ENCODE data around the gene AMER3.
A peak's percentile ranks its signal among the peaks of the same experiment; 100 is the strongest.

The AMER3 gene

DNA sequence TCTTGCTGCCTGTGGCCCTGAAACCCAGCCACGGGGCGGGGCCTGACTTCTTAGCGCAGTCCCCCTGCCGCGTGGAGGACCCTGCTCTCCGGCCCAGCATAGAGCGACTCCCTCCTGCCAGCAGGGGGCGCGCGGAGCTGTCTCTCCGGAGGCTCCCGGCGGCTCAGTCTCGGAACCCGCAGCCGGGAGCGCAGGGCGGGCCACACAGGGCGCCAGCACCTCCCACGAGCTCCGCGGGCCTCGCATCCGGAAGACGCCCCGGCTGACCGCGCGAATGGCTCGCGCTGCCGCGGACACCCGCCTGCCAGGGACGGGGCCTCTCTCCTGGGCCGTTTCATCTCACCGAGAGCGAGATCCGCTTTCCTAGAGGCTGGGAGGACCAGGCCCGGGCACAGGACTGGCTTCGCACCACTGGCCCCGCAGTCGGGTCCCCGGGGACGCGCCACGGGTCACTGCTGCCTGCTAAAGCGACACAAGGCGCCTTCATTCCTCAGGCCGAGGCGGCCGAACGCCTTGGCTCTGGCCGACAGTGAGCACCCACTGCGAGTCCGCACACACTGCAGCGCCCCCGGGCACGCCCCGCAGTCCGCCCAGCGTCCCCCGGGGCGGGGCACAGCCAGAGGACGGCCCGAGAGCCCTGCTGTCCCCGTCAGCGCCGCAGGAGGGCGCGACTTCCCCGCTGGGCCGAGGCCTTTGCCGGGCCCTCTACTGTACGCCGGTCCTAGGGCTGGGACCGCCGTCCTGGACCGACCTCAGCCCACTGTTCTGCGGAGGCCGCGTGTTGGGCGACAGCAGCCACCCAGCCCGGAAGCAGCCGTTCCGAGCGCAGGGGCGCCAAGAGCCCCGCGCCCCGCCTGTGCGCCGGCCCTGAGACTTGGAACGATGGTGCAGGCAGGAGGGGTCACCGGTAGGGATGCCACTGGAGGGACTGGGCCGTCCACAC is 42.4 kb downstream of the AMER3 start:
- H3K4me3 ChIP-seq (ENCODE audit: low read depth, low read length), result peak overlapping the region; percentile 63
- H3K4me1 ChIP-seq, result 0 out of 2 replicates have a peak, but pooled peaks cover 3% of the 10 kb centered on the region

DNA sequence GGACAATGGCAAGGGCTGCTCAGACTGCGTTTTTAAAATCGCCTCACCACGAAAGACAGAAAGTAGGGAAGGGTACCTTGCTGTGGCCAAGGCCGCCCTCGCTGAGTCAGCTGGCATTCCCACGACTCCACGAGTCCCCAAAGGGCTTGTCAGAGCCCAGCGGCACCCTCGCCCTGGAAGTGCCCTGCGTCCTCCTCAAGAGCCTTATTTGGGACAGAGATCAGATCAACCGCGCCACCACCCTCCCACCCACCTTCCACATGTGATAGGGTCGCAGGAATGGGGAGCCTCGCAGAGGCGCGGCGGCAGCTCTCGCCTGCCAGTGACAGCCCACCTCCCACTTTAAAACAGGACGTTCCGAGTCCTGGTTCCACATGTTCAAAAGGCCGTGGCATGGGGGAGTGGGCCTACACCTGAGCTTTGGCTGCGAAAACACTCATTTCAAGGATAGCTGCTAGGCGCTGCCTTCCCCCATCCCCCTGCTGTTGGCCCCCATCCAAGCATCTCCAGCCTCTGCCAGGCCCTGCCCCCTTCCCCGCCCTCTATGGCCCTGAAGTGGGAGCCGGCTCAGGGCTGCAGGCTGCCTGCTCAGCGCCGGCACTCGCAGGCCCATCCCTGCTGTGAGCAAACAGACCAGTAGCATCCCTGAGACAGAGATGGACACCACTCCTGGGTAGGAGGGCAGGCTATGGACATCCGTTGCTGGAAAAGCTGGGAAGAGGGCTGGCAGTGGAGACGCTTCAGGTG is 43.3 kb downstream of the AMER3 start:
- no peaks in the 10 kb centered on the region for H3K27me3 ChIP-seq
- peak; percentile 82 for DNase-seq
- TF ChIP-seq, protein P1, sequence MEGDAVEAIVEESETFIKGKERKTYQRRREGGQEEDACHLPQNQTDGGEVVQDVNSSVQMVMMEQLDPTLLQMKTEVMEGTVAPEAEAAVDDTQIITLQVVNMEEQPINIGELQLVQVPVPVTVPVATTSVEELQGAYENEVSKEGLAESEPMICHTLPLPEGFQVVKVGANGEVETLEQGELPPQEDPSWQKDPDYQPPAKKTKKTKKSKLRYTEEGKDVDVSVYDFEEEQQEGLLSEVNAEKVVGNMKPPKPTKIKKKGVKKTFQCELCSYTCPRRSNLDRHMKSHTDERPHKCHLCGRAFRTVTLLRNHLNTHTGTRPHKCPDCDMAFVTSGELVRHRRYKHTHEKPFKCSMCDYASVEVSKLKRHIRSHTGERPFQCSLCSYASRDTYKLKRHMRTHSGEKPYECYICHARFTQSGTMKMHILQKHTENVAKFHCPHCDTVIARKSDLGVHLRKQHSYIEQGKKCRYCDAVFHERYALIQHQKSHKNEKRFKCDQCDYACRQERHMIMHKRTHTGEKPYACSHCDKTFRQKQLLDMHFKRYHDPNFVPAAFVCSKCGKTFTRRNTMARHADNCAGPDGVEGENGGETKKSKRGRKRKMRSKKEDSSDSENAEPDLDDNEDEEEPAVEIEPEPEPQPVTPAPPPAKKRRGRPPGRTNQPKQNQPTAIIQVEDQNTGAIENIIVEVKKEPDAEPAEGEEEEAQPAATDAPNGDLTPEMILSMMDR (IDR thresholded peaks at IDR 0.05; ENCODE audit: low read depth, low read length), result no peak
- H3K4me1 ChIP-seq, result 0 out of 2 replicates have a peak, but pooled peaks cover 3% of the 10 kb centered on the region
- no peaks in the 10 kb centered on the region for H3K9me3 ChIP-seq
- H3K4me3 ChIP-seq (ENCODE audit: low read depth, low read length), result peak overlapping the region; percentile 63
- H3K36me3 ChIP-seq, result no peaks in the 10 kb centered on the region

More for the DNA sequence above, 42.4 kb downstream of the AMER3 start:
- DNase-seq, result peak; percentile 89
- Histone ChIP-seq H3K36me3 (no peaks in the 10 kb centered on the region), H3K9me3 (no peaks in the 10 kb centered on the region), H3K27me3 (no peaks in the 10 kb centered on the region)
- TF ChIP-seq, protein P1 (IDR thresholded peaks at IDR 0.05; ENCODE audit: low read depth, low read length), result peak; percentile 69

DNA sequence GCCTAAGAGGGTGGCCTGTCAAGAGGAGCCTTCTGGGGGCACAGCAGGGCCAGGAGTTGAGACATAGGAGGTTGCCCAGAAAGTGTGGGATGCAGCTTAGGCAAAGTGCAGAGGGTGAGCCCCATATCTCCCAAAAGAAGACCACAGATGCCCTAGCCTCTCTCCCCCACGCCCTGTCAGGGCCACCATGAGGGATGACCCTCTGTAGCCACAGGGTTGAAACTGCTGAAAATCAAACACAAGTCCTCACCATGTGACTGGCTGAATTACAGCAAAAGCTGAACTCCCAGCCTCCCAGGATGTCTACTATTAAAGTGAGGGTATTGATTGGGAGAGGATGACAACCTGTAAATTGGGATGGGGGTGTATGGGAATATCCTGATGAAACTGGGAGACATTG is 44.0 kb downstream of the AMER3 start:
- H3K4me1 ChIP-seq, result 0 out of 2 replicates have a peak, but pooled peaks cover 3% of the 10 kb centered on the region
- H3K27me3 ChIP-seq, result no peaks in the 10 kb centered on the region
- TF ChIP-seq, protein P1 (IDR thresholded peaks at IDR 0.05; ENCODE audit: low read depth, low read length), result no peak
- no peak overlapping the region for H3K4me3 ChIP-seq (ENCODE audit: low read depth, low read length)
- DNase-seq, result no peak
- H3K36me3 ChIP-seq, result no peaks in the 10 kb centered on the region
- no peaks in the 10 kb centered on the region for H3K9me3 ChIP-seq

DNA sequence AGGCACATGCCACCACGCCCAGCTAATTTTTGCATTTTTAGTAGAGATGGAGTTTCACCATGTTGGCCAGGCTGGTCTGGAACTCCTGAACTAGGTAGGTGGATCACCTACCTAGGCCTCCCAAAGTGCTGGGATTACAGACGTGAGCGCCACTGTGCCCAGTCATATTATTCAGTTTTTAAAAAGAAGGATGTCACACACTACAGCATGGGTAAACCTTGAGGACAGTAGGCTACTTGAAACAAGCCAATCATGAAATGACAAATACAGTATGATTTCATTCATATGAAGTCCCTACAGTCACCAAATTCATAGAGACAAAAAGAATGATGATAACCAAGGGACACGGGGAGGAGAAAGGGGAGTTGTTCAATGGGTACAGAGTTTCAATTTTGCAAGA is 50.3 kb downstream of the AMER3 start:
- no peaks in the 10 kb centered on the region for H3K4me1 ChIP-seq
- H3K9me3 ChIP-seq, result no peaks in the 10 kb centered on the region
- DNase-seq, result no peak
- no peaks in the 10 kb centered on the region for H3K27me3 ChIP-seq
- H3K36me3 ChIP-seq, result no peaks in the 10 kb centered on the region
- TF ChIP-seq, protein P1 (IDR thresholded peaks at IDR 0.05; ENCODE audit: low read depth, low read length), result no peak
- no peak overlapping the region for H3K4me3 ChIP-seq (ENCODE audit: low read depth, low read length)

DNA sequence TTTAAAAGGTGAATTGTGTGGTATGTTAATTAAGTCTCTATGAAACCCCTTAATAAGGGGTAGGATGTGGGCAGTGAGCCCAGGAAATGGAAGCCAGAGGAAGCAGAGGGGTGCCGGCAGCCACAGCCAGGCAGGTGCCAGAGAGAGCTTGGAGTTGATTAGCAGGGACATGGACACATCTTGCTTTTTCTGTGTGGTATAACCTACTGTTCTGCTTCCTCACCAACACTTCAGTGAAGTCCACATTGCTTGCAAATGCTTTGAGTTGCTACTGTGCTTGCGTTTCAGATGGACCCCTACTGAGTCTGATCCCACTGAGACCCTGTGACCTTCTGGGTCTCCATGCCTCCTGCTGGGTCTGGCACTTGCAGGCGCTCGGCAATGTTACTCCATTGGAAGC is 51.0 kb downstream of the AMER3 start:
- DNase-seq, result no peak
- Histone ChIP-seq H3K4me1 (no peaks in the 10 kb centered on the region), H3K4me3 (ENCODE audit: low read depth, low read length) (no peak overlapping the region), H3K36me3 (no peaks in the 10 kb centered on the region), H3K27me3 (no peaks in the 10 kb centered on the region), H3K9me3 (no peaks in the 10 kb centered on the region)
- TF ChIP-seq, protein P1 (IDR thresholded peaks at IDR 0.05; ENCODE audit: low read depth, low read length), result no peak
